Retinal pigment epithelial cell (primary cell): ENCODE measurements around the gene SCUBE1.
A peak's percentile ranks its signal among the peaks of the same experiment; 100 is the strongest.
"Not testable (repeated sequence)": the region's sequence is repeated elsewhere in the genome, so short reads cannot be mapped to it uniquely, and the experiment has no call there.

Experiments
- DNase-seq: peaks from one replicate; pipeline ENCODE4 v3.0.0-alpha.2; 2010; ENCODE audit warnings: low read depth
- H3K4me3 ChIP-seq: 2 replicates; pipeline ENCODE4 v1.5.1; 2011; ENCODE audit warnings: mild to moderate bottlenecking, low read length, control low read depth, moderate library complexity
- TF ChIP-seq, protein P1 (sequence below): conservative IDR thresholded peaks from 2 replicates; pipeline ENCODE4 v1.5.1; 2011; ENCODE audit warnings: low read depth, low read length, control low read depth, inconsistent platforms

SCUBE1 gene

DNA sequence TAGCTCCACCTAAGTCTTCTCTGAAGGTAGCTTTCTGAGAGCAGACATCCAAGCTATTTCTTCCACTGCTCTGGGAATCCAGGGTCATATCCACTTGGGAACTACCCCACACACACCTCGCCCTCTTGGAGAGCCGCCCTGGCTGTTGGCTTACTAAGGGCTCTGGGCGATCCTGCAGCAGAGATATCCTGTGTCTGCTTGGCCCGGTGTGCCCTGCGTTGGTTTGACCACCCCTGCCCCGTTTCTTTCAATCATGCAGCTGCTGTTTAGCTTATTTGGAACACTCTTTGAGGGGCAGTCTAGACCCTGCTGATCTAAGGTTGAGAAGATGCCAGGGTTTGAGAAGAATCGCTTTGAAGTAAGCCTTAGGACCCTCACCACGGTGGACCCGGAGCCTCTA is 17.4 kb upstream of the SCUBE1 start:
- no peak for DNase-seq
- TF ChIP-seq, protein P1, sequence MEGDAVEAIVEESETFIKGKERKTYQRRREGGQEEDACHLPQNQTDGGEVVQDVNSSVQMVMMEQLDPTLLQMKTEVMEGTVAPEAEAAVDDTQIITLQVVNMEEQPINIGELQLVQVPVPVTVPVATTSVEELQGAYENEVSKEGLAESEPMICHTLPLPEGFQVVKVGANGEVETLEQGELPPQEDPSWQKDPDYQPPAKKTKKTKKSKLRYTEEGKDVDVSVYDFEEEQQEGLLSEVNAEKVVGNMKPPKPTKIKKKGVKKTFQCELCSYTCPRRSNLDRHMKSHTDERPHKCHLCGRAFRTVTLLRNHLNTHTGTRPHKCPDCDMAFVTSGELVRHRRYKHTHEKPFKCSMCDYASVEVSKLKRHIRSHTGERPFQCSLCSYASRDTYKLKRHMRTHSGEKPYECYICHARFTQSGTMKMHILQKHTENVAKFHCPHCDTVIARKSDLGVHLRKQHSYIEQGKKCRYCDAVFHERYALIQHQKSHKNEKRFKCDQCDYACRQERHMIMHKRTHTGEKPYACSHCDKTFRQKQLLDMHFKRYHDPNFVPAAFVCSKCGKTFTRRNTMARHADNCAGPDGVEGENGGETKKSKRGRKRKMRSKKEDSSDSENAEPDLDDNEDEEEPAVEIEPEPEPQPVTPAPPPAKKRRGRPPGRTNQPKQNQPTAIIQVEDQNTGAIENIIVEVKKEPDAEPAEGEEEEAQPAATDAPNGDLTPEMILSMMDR: no peak
- no peak overlapping the region for H3K4me3 ChIP-seq

DNA sequence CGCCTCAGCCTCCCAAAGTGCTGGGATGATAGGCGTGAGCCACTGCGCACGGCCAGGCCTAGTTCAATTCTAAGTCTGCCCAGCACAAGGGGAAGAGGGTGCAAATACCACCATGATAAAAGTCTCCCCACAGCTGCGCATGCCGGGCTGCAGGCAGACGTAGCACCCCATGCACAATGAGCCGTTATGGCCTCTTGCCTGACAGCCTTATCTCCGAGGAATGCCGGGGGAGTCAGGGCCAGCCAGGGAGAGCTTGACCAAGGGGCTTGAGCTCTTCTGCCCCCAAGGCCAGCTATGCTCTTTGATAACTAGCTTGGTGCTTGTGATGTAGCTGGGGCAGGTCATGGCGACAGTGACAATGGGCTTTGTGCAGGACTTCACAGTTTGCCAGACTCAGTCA is 13.7 kb upstream of the SCUBE1 start:
- DNase-seq: no peak
- TF ChIP-seq, protein P1: no peak
- H3K4me3 ChIP-seq: no peak overlapping the region

DNA sequence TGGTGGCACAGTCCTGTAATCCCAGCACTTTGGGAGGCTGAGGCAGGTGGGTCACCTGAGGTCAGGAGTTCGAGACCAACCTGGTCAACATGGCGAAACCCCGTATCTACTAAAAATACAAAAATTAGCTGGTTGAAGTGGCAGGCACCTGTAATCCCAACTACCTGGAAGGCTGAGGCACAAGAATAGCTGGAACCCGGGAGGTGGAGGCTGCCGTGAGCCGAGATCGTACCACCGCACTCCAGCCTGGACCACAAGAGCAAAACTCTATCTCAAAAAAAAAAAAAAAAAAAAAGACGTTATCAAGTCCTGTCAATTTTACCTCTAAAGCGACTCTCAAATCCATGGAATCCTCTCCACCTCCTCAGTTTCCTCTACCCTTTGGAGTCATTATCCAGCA is 12.5 kb upstream of the SCUBE1 start:
- not testable (repeated sequence) for H3K4me3 ChIP-seq, DNase-seq

DNA sequence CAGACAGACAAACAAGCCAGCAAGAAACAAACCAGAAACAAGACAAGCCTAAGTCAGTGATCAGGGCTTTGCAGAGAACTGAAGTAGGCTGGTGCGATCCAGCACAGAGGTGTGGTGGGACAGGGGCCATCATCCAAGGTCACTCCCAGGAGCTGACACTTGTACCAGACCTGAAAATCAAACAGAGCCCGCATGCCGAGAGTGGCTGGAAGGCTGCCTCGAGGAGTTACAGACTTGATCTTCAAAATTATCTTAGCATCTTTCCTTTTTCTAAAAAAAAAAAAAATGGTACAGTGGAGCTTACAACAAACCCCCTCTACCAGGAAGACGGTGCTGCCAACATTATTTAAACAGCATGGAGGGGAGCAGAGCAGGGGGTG is 8.8 kb upstream of the SCUBE1 start:
- no peak overlapping the region for H3K4me3 ChIP-seq
- DNase-seq: no peak
- TF ChIP-seq, protein P1: no peak

DNA sequence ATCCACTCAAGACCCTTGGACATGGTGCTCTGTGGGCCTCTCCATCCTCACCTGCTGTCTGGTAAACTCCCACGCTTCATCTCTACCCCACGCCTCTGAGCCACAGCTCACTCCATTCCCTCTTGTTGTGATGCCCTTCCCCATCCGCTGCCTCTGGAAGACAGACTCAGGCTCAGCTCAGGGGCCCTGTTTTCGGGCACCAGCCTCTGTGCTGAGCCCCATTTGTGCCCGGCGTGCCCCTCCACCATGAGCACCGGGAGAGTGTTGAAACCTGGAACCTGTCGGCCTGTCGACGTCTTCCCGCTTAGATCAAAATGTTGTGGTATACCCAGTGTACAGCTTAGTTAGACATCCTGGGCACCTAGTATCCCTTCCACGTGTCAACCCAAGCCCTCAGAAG is 6.5 kb upstream of the SCUBE1 start:
- H3K4me3 ChIP-seq: no peak overlapping the region
- TF ChIP-seq, protein P1: no peak

DNA sequence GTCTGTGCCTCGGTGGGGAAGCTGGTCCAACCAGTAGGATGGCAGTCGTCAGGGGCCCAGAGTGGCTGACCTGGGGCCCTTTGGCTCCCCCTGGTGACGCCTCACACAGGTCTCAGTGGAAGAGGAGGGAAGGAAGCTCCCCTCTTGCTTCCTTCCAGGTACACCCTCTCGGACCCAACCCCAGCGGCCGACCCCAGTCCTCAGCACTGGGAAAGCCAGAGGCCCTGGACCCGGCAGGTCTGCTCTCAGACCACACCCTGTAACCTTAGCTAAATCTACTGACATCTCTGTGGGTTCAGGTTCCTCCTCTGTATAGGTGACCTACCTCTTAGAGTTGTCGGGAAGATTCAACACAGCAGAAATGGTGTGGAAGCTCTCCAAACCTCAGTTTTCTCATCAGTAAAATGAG is 3.4 kb upstream of the SCUBE1 start:
- DNase-seq: no peak
- TF ChIP-seq, protein P1: peak; percentile 88
- H3K4me3 ChIP-seq: no peak overlapping the region

More for the DNA sequence above, 6.5 kb upstream of the SCUBE1 start:
- DNase-seq: no peak

DNA sequence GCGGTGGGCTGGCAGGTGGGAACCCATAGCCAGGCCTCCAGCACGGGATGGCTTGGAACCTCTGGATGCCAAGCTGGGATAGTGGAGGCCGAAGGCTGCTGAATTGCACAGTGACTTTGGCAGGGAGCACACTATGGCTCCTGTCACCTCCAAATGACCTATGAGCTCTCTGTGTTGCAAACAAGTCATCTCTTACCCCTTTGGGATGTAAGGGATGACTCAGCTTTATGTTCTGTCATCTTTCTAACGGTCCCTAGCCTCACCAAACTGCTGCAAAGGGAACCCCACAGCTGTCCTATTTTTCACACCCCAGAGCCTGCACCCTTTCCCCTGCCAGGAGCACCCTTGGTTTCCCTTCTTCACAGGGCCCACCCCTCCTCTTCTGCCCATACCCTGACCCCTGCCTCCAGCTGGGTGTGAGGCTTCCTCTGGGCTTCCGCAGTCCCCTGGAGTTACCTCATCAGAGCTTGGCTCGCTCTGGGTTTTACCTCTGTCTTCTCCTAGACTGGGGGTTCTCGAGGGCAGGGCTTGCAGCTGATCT is 2.7 kb upstream of the SCUBE1 start:
- H3K4me3 ChIP-seq: no peak overlapping the region
- TF ChIP-seq, protein P1: no peak
- no peak for DNase-seq

DNA sequence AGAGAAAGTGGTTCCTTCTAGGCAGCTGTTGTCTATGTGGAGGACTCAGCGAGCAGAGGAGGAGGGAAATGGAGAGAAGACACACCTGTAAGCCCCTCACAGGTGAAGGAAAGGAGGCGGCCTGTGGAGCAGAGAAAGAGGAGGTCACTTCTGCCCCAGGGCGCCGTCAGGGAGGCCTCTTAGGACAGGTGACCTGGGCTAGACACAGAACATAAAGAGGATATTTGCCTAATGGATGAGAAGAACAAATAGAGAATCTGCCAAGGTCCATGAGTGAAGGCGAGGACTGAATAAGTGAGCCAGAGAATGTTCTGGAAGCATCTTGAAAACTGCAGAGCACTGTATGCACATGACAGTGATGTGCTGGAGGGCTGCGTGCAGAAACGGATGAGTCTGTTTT is 2.2 kb upstream of the SCUBE1 start:
- TF ChIP-seq, protein P1: no peak
- no peak overlapping the region for H3K4me3 ChIP-seq
- DNase-seq: no peak
